Hepatocyte (in vitro differentiated cells): Measurements from ENCODE around the gene STOM. TPM values are rescaled to one million over a fixed set of nuclear protein-coding genes. Genes with fewer than 3 reads are reported as not detected.

Experiments used
- DNase-seq: peaks from one replicate; pipeline ENCODE4 v3.0.0-alpha.2; 2016; ENCODE audit warnings: low spot score
- H2AFZ ChIP-seq: fragments of 200-600 bp; sonication (generic); 2 replicates; pipeline ENCODE4 v1.6.0; 2016; ENCODE audit warnings: antibody characterized with exemption, mild to moderate bottlenecking
- H3K27ac ChIP-seq: fragments of 200-600 bp; sonication (generic); 2 replicates; pipeline ENCODE4 v1.5.1; 2016; ENCODE audit warnings: mild to moderate bottlenecking
- H3K27me3 ChIP-seq: fragments of 200-600 bp; sonication (generic); 2 replicates; pipeline ENCODE4 v1.6.1; 2016
- H3K36me3 ChIP-seq: fragments of 200-600 bp; sonication (generic); replicated peaks from 2 replicates; pipeline ENCODE4 v1.5.1; 2016; ENCODE audit warnings: low read depth; ENCODE audit not compliant: insufficient read depth
- H3K4me1 ChIP-seq: fragments of 200-600 bp; sonication (generic); 2 replicates; pipeline ENCODE4 v1.5.1; 2016; ENCODE audit warnings: mild to moderate bottlenecking, moderate library complexity; ENCODE audit not compliant: insufficient read depth
- H3K4me2 ChIP-seq: fragments of 200-600 bp; sonication (generic); 2 replicates; pipeline ENCODE4 v1.6.0; 2016
- H3K4me3 ChIP-seq: fragments of 200-600 bp; sonication (generic); 2 replicates; pipeline ENCODE4 v1.5.1; 2016; ENCODE audit warnings: mild to moderate bottlenecking
- H3K79me2 ChIP-seq: fragments of 200-600 bp; sonication (generic); 2 replicates; pipeline ENCODE4 v1.6.0; 2017; ENCODE audit warnings: mild to moderate bottlenecking
- H3K9me2 ChIP-seq: fragments of 200-600 bp; sonication (generic); replicated peaks from 2 replicates; pipeline ENCODE4 v1.6.0; 2017; ENCODE audit warnings: mild to moderate bottlenecking; ENCODE audit not compliant: insufficient read depth
- H3K9me3 ChIP-seq: fragments of 200-600 bp; sonication (generic); 2 replicates; pipeline ENCODE4 v1.5.1; 2016; ENCODE audit warnings: low read depth, mild to moderate bottlenecking
- H4K20me1 ChIP-seq: fragments of 200-600 bp; sonication (generic); 2 replicates; pipeline ENCODE4 v1.6.0; 2016; ENCODE audit warnings: mild to moderate bottlenecking; ENCODE audit not compliant: insufficient read depth, poor library complexity, severe bottlenecking
- CTCF ChIP-seq: fragments of 200-600 bp; sonication (generic); IDR thresholded peaks from 2 replicates; pipeline ENCODE4 v1.5.1; 2016; ENCODE audit warnings: antibody characterized with exemption, mild to moderate bottlenecking; ENCODE audit not compliant: poor library complexity
- EZH2 ChIP-seq: fragments of 200-600 bp; sonication (generic); IDR thresholded peaks from 2 replicates; pipeline ENCODE4 v1.6.1; 2016; ENCODE audit warnings: antibody characterized with exemption, mild to moderate bottlenecking, borderline replicate concordance
- EZH2phosphoT487 ChIP-seq: fragments of 200-600 bp; sonication (generic); IDR thresholded peaks from one replicate; pipeline ENCODE4 v1.6.1; 2018; ENCODE audit warnings: antibody characterized with exemption, mild to moderate bottlenecking, low read depth, moderate library complexity; ENCODE audit not compliant: unreplicated experiment, severe bottlenecking
- WGBS: methylation state at CpG from one replicate; pipeline ENCODE4 v1.1.6; 2016; ENCODE audit warnings: low lambda C conversion rate; ENCODE audit errors: missing lambda C conversion rate; 5-methylcytosine and 5-hydroxymethylcytosine counted together
- polyA plus RNA-seq: library from polyadenylated mRNA; unstranded; fragments of >200 nt; fragmentation: Nextera tagmentation; extraction: Ambion mirVana; gene quantifications from 2 replicates; pipeline ENCODE4 v1.2.1, GENCODE V29; 2016
- total RNA-seq: library from RNA; depleted of rRNA; stranded (reverse); fragments of >200 nt; gene quantifications from 2 replicates; pipeline ENCODE4 v1.2.3, GENCODE V29; 2014

Gene STOM
- total and polyA plus RNA-seq, 2 experiments from 2014 or later = 85.5 to 130 TPM

- no peak overlapping the region for H3K27ac ChIP-seq
- no peak overlapping the region for H3K4me2 ChIP-seq
- peaks cover 3% of the 10 kb centered on the region for H3K36me3 ChIP-seq
- no peak for DNase-seq
- H4K20me1 ChIP-seq = no peaks in the 10 kb centered on the region
- no peaks in the 10 kb centered on the region for H3K27me3 ChIP-seq
- H3K4me1 ChIP-seq = peaks cover 10% of the 10 kb centered on the region
- H3K79me2 ChIP-seq = no peaks in the 10 kb centered on the region
- no peaks in the 10 kb centered on the region for H3K9me2 ChIP-seq
- no peak overlapping the region for H2AFZ ChIP-seq
- no peak overlapping the region for H3K4me3 ChIP-seq
- 90% methylated on average over 11 of the region's 11 CpGs for WGBS
- no peaks in the 10 kb centered on the region for H3K9me3 ChIP-seq
- TF ChIP-seq EZH2 = no peak
- no peak for TF ChIP-seq EZH2phosphoT487
- TF ChIP-seq CTCF = no peak
Measured at GRCh38 chr9:121326901-121327613, 43.0 kb downstream of the STOM start.

GRCh38 chr9:121326130-121326838 lies 43.8 kb downstream of the STOM start:
- Histone ChIP-seq H3K9me2 (no peaks in the 10 kb centered on the region), H4K20me1 (no peaks in the 10 kb centered on the region), H3K79me2 (no peaks in the 10 kb centered on the region), H3K4me1 (peaks cover 10% of the 10 kb centered on the region), H3K27ac (no peak overlapping the region), H3K4me2 (no peak overlapping the region), H2AFZ (no peak overlapping the region), H3K4me3 (no peak overlapping the region), H3K9me3 (no peaks in the 10 kb centered on the region), H3K27me3 (no peaks in the 10 kb centered on the region), H3K36me3 (peaks cover 3% of the 10 kb centered on the region)
- TF ChIP-seq EZH2phosphoT487 = no peak
- no peak for TF ChIP-seq CTCF
- no peak for TF ChIP-seq EZH2
- WGBS = 86% methylated on average over 19 of the region's 19 CpGs
- no peak for DNase-seq

- H3K4me3 ChIP-seq = no peak overlapping the region
- peaks cover 10% of the 10 kb centered on the region for H3K4me1 ChIP-seq
- no peak for DNase-seq
- H3K79me2 ChIP-seq = no peaks in the 10 kb centered on the region
- H3K9me2 ChIP-seq = no peaks in the 10 kb centered on the region
- no peaks in the 10 kb centered on the region for H3K9me3 ChIP-seq
- no peaks in the 10 kb centered on the region for H4K20me1 ChIP-seq
- H2AFZ ChIP-seq = no peak overlapping the region
- H3K27ac ChIP-seq = no peak overlapping the region
- WGBS = 87% methylated on average over 7 of the region's 7 CpGs
- H3K36me3 ChIP-seq = peaks cover 3% of the 10 kb centered on the region
- TF ChIP-seq EZH2phosphoT487 (no peak), CTCF (no peak), EZH2 (no peak)
- H3K4me2 ChIP-seq = no peak overlapping the region
- no peaks in the 10 kb centered on the region for H3K27me3 ChIP-seq
Measured at GRCh38 chr9:121325387-121325786, 44.7 kb downstream of the STOM start.
